ENCODE measurements around the gene ANTKMT.

Gene ANTKMT

GRCh38 chr16:733382-734207 is 12.6 kb downstream of the ANTKMT start:
- TF ChIP-seq MAX (IDR thresholded peaks at IDR 0.05) = no peak
- TF ChIP-seq EGR1 (IDR thresholded peaks at IDR 0.05) = no peak
- TF ChIP-seq NFIC (IDR thresholded peaks at IDR 0.05) = no peak
- TF ChIP-seq TAF1 (IDR thresholded peaks at IDR 0.05; ENCODE audit: low read depth) = no peak
- no peak for TF ChIP-seq YY1 (IDR thresholded peaks at IDR 0.05; ENCODE audit: low read depth)
- no peak for TF ChIP-seq ZBTB7A (IDR thresholded peaks at IDR 0.05; ENCODE audit: low read depth)
- no peak for TF ChIP-seq TCF12 (IDR thresholded peaks at IDR 0.05; ENCODE audit: low read depth)
- no peak for TF ChIP-seq TEAD4 (IDR thresholded peaks at IDR 0.05)
- TF ChIP-seq FOXM1 (IDR thresholded peaks at IDR 0.05; ENCODE audit: borderline replicate concordance, low read depth) = no peak
- no peak for TF ChIP-seq EP300 (IDR thresholded peaks at IDR 0.05; ENCODE audit: borderline replicate concordance)
- no peak for TF ChIP-seq RAD21 (IDR thresholded peaks at IDR 0.05; ENCODE audit: low read depth)
- no peak for TF ChIP-seq CREB1 (IDR thresholded peaks at IDR 0.05; ENCODE audit: low read depth)
- TF ChIP-seq CEBPB (IDR thresholded peaks at IDR 0.05) = no peak
- TF ChIP-seq USF1 (IDR thresholded peaks at IDR 0.05) = no peak
- no peak for TF ChIP-seq REST (IDR thresholded peaks at IDR 0.05; ENCODE audit: low read depth)

GRCh38 chr16:734208-734980 is 13.4 kb downstream of the ANTKMT start:
- TF ChIP-seq TAF1 (IDR thresholded peaks at IDR 0.05; ENCODE audit: low read depth) (no peak), NFIC (IDR thresholded peaks at IDR 0.05) (no peak), EP300 (IDR thresholded peaks at IDR 0.05; ENCODE audit: borderline replicate concordance) (no peak)

- TF ChIP-seq CEBPB (IDR thresholded peaks at IDR 0.05) (no peak), MAX (IDR thresholded peaks at IDR 0.05) (no peak), FOXM1 (IDR thresholded peaks at IDR 0.05; ENCODE audit: borderline replicate concordance, low read depth) (no peak), CREB1 (IDR thresholded peaks at IDR 0.05; ENCODE audit: low read depth) (no peak), TCF12 (IDR thresholded peaks at IDR 0.05; ENCODE audit: low read depth) (no peak), TEAD4 (IDR thresholded peaks at IDR 0.05) (no peak), EP300 (IDR thresholded peaks at IDR 0.05; ENCODE audit: borderline replicate concordance) (no peak), REST (IDR thresholded peaks at IDR 0.05; ENCODE audit: low read depth) (no peak), NFIC (IDR thresholded peaks at IDR 0.05) (no peak), EGR1 (IDR thresholded peaks at IDR 0.05) (no peak), USF1 (IDR thresholded peaks at IDR 0.05) (no peak), TAF1 (IDR thresholded peaks at IDR 0.05; ENCODE audit: low read depth) (no peak)
Measured at GRCh38 chr16:734981-735881, 14.3 kb downstream of the ANTKMT start.

GRCh38 chr16:735982-736453 is 15.1 kb downstream of the ANTKMT start:
- TF ChIP-seq USF1 (IDR thresholded peaks at IDR 0.05) (no peak), TAF1 (IDR thresholded peaks at IDR 0.05; ENCODE audit: low read depth) (no peak), TEAD4 (IDR thresholded peaks at IDR 0.05) (no peak), CREB1 (IDR thresholded peaks at IDR 0.05; ENCODE audit: low read depth) (no peak), EP300 (IDR thresholded peaks at IDR 0.05; ENCODE audit: borderline replicate concordance) (no peak)
